ENCODE results near the gene R3HDM1. TPM values are rescaled to one million over a fixed set of nuclear protein-coding genes. Genes with fewer than 3 reads are reported as not detected.
A peak's percentile ranks its signal among the peaks of the same experiment; 100 is the strongest.
"Not testable (repeated sequence)": the region's sequence is repeated elsewhere in the genome, so short reads cannot be mapped to it uniquely, and the experiment has no call there.

R3HDM1 gene
- total and polyA plus RNA-seq, 8 donors = 22.2 to 42.2 (median 37.8) TPM

DNA sequence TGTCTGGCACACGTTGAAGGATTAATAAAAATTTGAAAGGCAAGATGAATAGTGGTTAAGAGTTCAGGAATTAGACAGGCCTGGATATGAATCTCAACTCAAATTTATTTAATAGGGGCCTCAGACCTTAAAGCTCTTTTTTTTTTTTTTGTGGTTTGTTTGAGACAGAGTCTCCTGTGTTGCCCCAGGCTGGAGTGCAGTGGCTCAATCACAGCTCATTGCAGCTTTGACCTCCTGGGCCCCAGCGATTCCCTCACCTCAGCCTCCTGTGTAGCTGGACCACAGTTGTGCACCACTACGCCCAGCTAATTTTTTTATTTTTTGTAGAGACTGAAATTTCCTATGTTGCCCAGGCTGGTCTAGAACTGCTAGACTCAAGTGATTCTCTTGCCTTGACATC lies 3.3 kb upstream of the R3HDM1 start:
- H3K36me3 ChIP-seq = peaks cover 0 to 4% of the 10 kb centered on the region in 2 donors
- ATAC-seq = no peak
- intact Hi-C loops (cut with DNase I) = no loop called here

DNA sequence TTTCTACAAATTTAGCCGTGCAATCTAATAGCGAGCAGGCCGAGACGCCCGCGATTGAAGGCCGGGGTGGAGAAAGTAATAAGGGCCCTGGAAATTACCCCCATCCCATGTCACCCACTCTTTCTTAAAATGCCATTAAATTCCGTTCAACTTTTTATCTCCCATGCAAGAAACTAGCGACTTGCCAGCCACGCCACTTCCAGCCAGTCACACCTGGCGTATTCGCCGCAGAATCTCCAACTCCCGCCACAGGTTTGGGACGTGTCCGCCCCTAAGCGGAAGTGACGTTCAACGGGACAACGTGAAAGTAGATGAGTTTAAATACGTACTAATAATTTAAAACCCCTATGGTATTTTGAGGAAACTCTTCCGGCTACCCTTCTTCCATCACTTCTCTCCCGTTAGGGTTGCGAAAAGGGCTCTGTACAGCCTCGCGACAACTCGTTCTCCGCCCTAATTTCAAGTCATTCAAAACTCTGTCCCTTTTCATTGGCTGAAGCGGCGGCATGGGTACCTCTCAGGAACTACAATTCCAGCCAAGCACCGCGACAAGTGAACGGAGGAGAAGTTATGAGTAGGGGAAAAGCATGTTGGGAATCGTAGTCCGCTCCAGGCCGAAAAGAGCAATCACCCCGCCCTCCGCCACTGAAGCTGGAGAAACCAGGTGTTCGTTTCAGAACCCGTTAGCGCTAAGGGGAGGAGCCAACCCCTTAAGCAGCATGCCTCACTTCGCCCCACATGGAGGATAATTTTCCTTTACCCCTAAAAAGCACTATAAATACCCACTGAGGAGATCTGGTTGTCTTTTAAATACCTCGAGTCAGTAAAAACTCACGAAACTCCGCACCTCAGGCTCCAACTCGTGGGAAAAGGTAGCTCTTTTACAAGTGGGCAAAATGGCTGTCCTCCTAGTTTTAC lies 712 bp upstream of the R3HDM1 start, which contains the start of gene ZRANB3:
TSS of gene ZRANB3 (minus strand) at position 906 of the 918 bp plus-strand sequence.
- peak; percentile 87 for ATAC-seq
- H3K4me1 ChIP-seq = peaks cover 12 to 20% of the 10 kb centered on the region in 2 donors
- DNase-seq = peak; percentile 89 to 98 (median 96)
- H3K4me3 ChIP-seq = peak within 1 kb of the TSS; percentile 84 to 99
- H3K27me3 ChIP-seq = no peaks in the 10 kb centered on the region
- peaks cover 0 to 4% of the 10 kb centered on the region in 2 donors for H3K36me3 ChIP-seq
- peak within 1 kb of the TSS; percentile 91 to 93 for H3K27ac ChIP-seq
- no peaks in the 10 kb centered on the region for H3K9me3 ChIP-seq
- TF ChIP-seq, protein P1, sequence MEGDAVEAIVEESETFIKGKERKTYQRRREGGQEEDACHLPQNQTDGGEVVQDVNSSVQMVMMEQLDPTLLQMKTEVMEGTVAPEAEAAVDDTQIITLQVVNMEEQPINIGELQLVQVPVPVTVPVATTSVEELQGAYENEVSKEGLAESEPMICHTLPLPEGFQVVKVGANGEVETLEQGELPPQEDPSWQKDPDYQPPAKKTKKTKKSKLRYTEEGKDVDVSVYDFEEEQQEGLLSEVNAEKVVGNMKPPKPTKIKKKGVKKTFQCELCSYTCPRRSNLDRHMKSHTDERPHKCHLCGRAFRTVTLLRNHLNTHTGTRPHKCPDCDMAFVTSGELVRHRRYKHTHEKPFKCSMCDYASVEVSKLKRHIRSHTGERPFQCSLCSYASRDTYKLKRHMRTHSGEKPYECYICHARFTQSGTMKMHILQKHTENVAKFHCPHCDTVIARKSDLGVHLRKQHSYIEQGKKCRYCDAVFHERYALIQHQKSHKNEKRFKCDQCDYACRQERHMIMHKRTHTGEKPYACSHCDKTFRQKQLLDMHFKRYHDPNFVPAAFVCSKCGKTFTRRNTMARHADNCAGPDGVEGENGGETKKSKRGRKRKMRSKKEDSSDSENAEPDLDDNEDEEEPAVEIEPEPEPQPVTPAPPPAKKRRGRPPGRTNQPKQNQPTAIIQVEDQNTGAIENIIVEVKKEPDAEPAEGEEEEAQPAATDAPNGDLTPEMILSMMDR (IDR thresholded peaks at IDR 0.05) = no peak
- intact Hi-C loops (cut with DNase I) = no loop called here

More for the DNA sequence above, 3.3 kb upstream of the R3HDM1 start:
- Histone ChIP-seq H3K27ac (no peak overlapping the region), H3K4me1 (peaks cover 8 to 16% of the 10 kb centered on the region in 2 donors), H3K4me3 (no peak overlapping the region), H3K27me3 (no peaks in the 10 kb centered on the region), H3K9me3 (no peaks in the 10 kb centered on the region)
- TF ChIP-seq, protein P1 (IDR thresholded peaks at IDR 0.05) = no peak
- no peak for DNase-seq

DNA sequence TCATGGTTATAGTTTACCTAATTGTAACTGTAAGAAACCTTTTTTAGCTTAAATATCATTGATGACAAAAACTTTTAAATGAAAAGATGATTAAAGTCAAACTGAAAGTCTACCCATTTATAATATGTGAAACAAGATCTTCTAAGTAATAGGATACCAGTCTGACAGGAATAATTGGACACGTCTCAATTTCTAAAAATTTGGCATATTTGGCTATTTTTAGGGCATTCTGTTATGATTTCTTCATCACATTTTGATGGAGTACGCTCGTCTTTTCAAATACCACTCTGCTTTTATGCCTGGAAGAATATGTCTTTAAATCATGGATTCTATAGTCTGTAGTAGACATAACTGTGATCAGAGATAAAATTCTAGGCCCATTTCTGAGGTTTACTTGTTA lies 1.3 kb downstream of the R3HDM1 start:
- H3K9me3 ChIP-seq = no peaks in the 10 kb centered on the region
- DNase-seq (no peak), ATAC-seq (no peak)
- H3K27me3 ChIP-seq = no peaks in the 10 kb centered on the region
- peaks cover 0 to 4% of the 10 kb centered on the region in 2 donors for H3K36me3 ChIP-seq
- TF ChIP-seq, protein P1 (IDR thresholded peaks at IDR 0.05) = no peak
- H3K27ac ChIP-seq = no peak overlapping the region
- intact Hi-C loops (cut with DNase I) = no loop called here
- peaks cover 12 to 20% of the 10 kb centered on the region in 2 donors for H3K4me1 ChIP-seq
- H3K4me3 ChIP-seq = peak overlapping the region; percentile 84 to 99

DNA sequence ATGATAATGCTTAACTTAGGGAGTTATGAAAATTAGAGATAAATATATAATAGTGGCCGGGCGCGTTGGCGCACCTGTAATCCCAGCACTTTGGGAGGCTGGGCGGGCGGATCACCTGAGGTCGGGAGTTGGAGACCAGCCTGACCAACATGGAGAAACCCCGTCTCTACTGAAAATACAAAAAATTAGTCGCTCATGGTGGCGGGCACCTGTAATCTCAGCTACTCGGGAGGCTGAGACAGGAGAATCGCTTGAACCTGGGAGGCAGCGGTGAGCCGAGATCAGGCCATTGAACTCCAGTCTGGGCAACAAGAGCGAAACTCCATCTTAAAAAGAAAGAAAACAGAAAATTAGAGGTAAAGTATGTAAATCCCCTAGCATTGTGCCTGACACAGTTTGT lies 2.3 kb downstream of the R3HDM1 start:
- H3K36me3 ChIP-seq; H3K27me3 ChIP-seq; H3K4me3 ChIP-seq; ATAC-seq; H3K9me3 ChIP-seq; H3K27ac ChIP-seq; DNase-seq; intact Hi-C loops (cut with DNase I): not testable (repeated sequence)
- peaks cover 12 to 20% of the 10 kb centered on the region in 2 donors for H3K4me1 ChIP-seq

DNA sequence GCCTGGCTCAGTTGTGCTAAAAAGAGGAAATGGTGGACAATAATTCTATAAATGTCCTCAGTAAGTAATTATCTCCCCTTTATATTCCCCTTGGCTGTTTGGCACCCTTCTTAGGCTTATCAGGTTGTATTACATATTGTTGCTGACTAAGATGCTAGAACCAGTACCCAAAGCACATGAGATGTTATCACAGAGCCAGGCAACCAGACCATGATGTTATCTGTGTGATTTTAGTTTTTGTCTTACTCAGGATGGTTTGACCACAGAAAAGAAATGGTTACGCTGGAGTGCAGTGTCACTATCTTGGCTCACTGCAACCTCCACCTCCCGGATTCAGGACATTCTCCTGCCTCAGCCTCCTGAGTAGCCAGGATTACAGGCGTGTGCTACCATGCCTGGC lies 15.2 kb downstream of the R3HDM1 start:
- Histone ChIP-seq H3K36me3 (no peaks in the 10 kb centered on the region), H3K4me1 (no peaks in the 10 kb centered on the region), H3K27ac (no peak overlapping the region), H3K4me3 (no peak overlapping the region), H3K9me3 (no peaks in the 10 kb centered on the region), H3K27me3 (no peaks in the 10 kb centered on the region)
- DNase-seq (no peak), ATAC-seq (no peak)
- intact Hi-C loops (cut with DNase I) = no loop called here
- TF ChIP-seq, protein P1 (IDR thresholded peaks at IDR 0.05) = no peak
